CD4-positive, CD25-positive, alpha-beta regulatory T cell (primary cell): ENCODE data around the gene ZMYND15. TPM values are rescaled to one million over a fixed set of nuclear protein-coding genes. Genes with fewer than 3 reads are reported as not detected.
"Not testable (repeated sequence)": the region's sequence is repeated elsewhere in the genome, so short reads cannot be mapped to it uniquely, and the experiment has no call there.

Experiments
- ATAC-seq, 2 donors: fragments of 150-1000 bp; cut with Tn5 transposase; one replicate each; pipeline ENCODE4 v1.10.0; 2021; ENCODE audit warnings: low read depth in 2 of 2, moderate number of reproducible peaks in 2 of 2, moderate library complexity in 1 of 2
- DNase-seq, 3 donors: peaks; one replicate each; pipeline versions ENCODE4 v3.0.0 to v3.0.0-alpha.2; 2012 to 2022; ENCODE audit warnings: mixed read lengths in 1 of 3
- H3K27ac ChIP-seq: one replicate; pipeline ENCODE4 v1.7.0; 2013; ENCODE audit warnings: mild to moderate bottlenecking, low read length; ENCODE audit not compliant: insufficient read depth, poor library complexity, severe bottlenecking
- H3K27me3 ChIP-seq: one replicate; pipeline ENCODE4 v1.7.0; 2013; ENCODE audit warnings: low read length; ENCODE audit not compliant: control insufficient read depth, insufficient read depth
- H3K36me3 ChIP-seq: one replicate; pipeline ENCODE4 v1.7.0; 2013; ENCODE audit warnings: mild to moderate bottlenecking, low read length, moderate library complexity; ENCODE audit not compliant: control insufficient read depth, insufficient read depth
- H3K4me1 ChIP-seq: 2 replicates; pipeline ENCODE4 v1.7.0; 2013; ENCODE audit warnings: mild to moderate bottlenecking, low read length; ENCODE audit not compliant: insufficient read depth, control insufficient read depth, poor library complexity, severe bottlenecking
- H3K4me3 ChIP-seq: one replicate; pipeline ENCODE4 v1.7.0; 2013; ENCODE audit warnings: low read depth, mild to moderate bottlenecking, low read length, moderate library complexity
- H3K9me3 ChIP-seq, 2 experiments: 1 replicate in 1 of 2; 2 replicates in 1 of 2; pipeline ENCODE4 v1.7.0; 2013; ENCODE audit warnings: low read length in 2 of 2, mild to moderate bottlenecking in 1 of 2, moderate library complexity in 1 of 2; ENCODE audit not compliant: control insufficient read depth in 2 of 2
- H3K27ac Mint-ChIP-seq, 3 donors: one replicate each; pipeline ENCODE4 v1.8.0; 2020 to 2022; ENCODE audit warnings: mild to moderate bottlenecking in 3 of 3, mixed read lengths in 3 of 3, moderate library complexity in 2 of 3
- H3K27me3 Mint-ChIP-seq: one replicate; pipeline ENCODE4 v1.8.0; 2022; ENCODE audit warnings: mild to moderate bottlenecking, mixed read lengths
- H3K36me3 Mint-ChIP-seq: one replicate; pipeline ENCODE4 v1.8.0; 2020; ENCODE audit warnings: mixed read lengths
- H3K4me1 Mint-ChIP-seq, 4 donors: one replicate each; pipeline ENCODE4 v1.8.0; 2020 to 2022; ENCODE audit warnings: mixed read lengths in 4 of 4, mild to moderate bottlenecking in 1 of 4
- H3K4me3 Mint-ChIP-seq, 4 donors: one replicate each; pipeline ENCODE4 v1.8.0; 2020 to 2022; ENCODE audit warnings: mild to moderate bottlenecking in 4 of 4, mixed read lengths in 4 of 4, moderate library complexity in 3 of 4
- H3K9me3 Mint-ChIP-seq, 7 donors: one replicate each; pipeline ENCODE4 v1.8.0; 2020 to 2022; ENCODE audit warnings: mixed read lengths in 7 of 7, mild to moderate bottlenecking in 3 of 7, moderate library complexity in 2 of 7
- polyA plus RNA-seq, 4 donors: library from polyadenylated mRNA; unstranded; fragments of 300-500 nt; fragmentation: Illumina TruSeq; gene quantifications; one replicate each; pipeline ENCODE4 v1.2.3, GENCODE V29; 2021
- total RNA-seq: library from RNA; stranded (reverse); gene quantifications from one replicate; pipeline ENCODE4 v1.2.3, GENCODE V29; 2022

The ZMYND15 gene
- total and polyA plus RNA-seq, 5 donors from 2014 or later: 1.0 TPM; not detected in 4

GRCh38 chr17:4699401-4700056 is 40.1 kb upstream of the ZMYND15 start:
- H3K27me3 Mint-ChIP-seq, H3K4me3 Mint-ChIP-seq, H3K27ac ChIP-seq, H3K9me3 Mint-ChIP-seq, H3K36me3 Mint-ChIP-seq, H3K36me3 ChIP-seq, DNase-seq, H3K27me3 ChIP-seq, H3K4me3 ChIP-seq, ATAC-seq, H3K9me3 ChIP-seq: not testable (repeated sequence)
- peaks cover 38% of the 10 kb centered on the region for H3K4me1 ChIP-seq
- H3K4me1 Mint-ChIP-seq: peaks cover 23 to 65% (median 42%) of the 10 kb centered on the region in 4 donors
- H3K27ac Mint-ChIP-seq: peak overlapping the region in 1 of 3 donors; percentile 76

- no peaks in the 10 kb centered on the region for H3K9me3 ChIP-seq
- no peak overlapping the region for H3K27ac ChIP-seq
- H3K27ac Mint-ChIP-seq: peak overlapping the region; percentile 0 to 70 (median 53)
- peaks cover 35% of the 10 kb centered on the region for H3K4me1 ChIP-seq
- peaks cover 9% of the 10 kb centered on the region for H3K36me3 Mint-ChIP-seq
- H3K4me3 ChIP-seq: no peak overlapping the region
- ATAC-seq (no peak), DNase-seq (no peak)
- H3K27me3 ChIP-seq: no peaks in the 10 kb centered on the region
- H3K9me3 Mint-ChIP-seq: peaks cover 0 to 1% (median 0%) of the 10 kb centered on the region in 7 donors
- peaks cover 3% of the 10 kb centered on the region for H3K36me3 ChIP-seq
- H3K27me3 Mint-ChIP-seq: no peaks in the 10 kb centered on the region
- H3K4me1 Mint-ChIP-seq: peaks cover 24 to 68% (median 43%) of the 10 kb centered on the region in 4 donors
- peak overlapping the region in 2 of 4 donors; percentile 27 to 96 for H3K4me3 Mint-ChIP-seq
Measured at GRCh38 chr17:4701116-4701515, 38.5 kb upstream of the ZMYND15 start.

DNA sequence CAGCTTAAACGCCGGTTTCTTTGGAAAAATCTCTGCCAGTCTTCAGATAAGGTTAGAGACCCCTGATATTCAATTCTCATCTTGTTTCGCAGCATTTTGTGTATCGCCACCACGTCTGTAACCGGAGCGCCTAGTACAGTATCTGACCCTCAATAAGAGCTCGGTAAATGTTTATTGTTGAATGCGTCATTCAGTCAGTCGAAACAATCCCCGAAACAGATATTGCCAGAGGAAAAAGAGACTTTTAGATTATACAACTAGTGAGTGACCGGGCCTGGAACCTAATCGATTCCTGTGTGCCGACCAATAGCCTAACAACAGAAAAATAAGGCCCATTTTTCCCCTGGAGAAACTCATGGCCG is 36.3 kb upstream of the ZMYND15 start:
- ATAC-seq (no peak), DNase-seq (no peak)
- Histone ChIP-seq H3K4me1 (peaks cover 25% of the 10 kb centered on the region), H3K4me3 (peak overlapping the region; percentile 84), H3K27me3 (no peaks in the 10 kb centered on the region), H3K27ac (peak overlapping the region; percentile 83), H3K36me3 (no peaks in the 10 kb centered on the region), H3K9me3 (no peaks in the 10 kb centered on the region)
- Mint-ChIP-seq H3K4me1 (peaks cover 21 to 53% (median 32%) of the 10 kb centered on the region in 4 donors), H3K36me3 (no peaks in the 10 kb centered on the region), H3K4me3 (peak overlapping the region; percentile 86 to 96 (median 92)), H3K9me3 (peaks cover 0 to 1% (median 0%) of the 10 kb centered on the region in 7 donors), H3K27me3 (peaks cover 1% of the 10 kb centered on the region), H3K27ac (peak overlapping the region; percentile 87 to 94 (median 90))

DNA sequence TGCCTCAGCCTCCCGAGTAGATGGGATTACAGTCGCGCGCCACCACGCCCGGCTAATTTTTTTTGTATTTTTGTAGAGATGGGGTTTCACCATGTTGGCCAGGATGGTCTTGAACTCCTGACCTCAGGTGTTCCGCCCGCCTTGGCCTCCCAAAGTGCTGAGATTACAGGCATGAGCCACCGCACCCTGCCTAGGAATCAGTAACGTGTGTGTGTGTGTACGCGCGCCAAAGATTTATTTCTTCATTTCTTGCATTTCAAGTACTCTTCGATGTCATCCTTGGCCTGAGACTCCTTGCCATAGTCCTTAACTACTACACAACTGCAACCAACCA is 35.1 kb upstream of the ZMYND15 start:
- Mint-ChIP-seq H3K4me1 (peaks cover 24 to 50% (median 38%) of the 10 kb centered on the region in 4 donors), H3K27ac (peak overlapping the region; percentile 87 to 94 (median 91)), H3K4me3 (peak overlapping the region; percentile 86 to 96 (median 92))
- not testable (repeated sequence) for H3K27me3 Mint-ChIP-seq, ATAC-seq, H3K9me3 Mint-ChIP-seq, H3K36me3 ChIP-seq, H3K9me3 ChIP-seq, H3K27me3 ChIP-seq, DNase-seq, H3K36me3 Mint-ChIP-seq
- H3K27ac ChIP-seq: peak overlapping the region; percentile 83
- peak overlapping the region; percentile 78 for H3K4me3 ChIP-seq
- peaks cover 26% of the 10 kb centered on the region for H3K4me1 ChIP-seq

- H3K27ac ChIP-seq: peak overlapping the region; percentile 83
- Mint-ChIP-seq H3K27me3 (peaks cover 7% of the 10 kb centered on the region), H3K27ac (peak overlapping the region; percentile 87 to 94 (median 91)), H3K9me3 (peaks cover 0 to 1% (median 0%) of the 10 kb centered on the region in 7 donors), H3K36me3 (no peaks in the 10 kb centered on the region), H3K4me3 (peak overlapping the region; percentile 86 to 96 (median 92)), H3K4me1 (peaks cover 24 to 54% (median 42%) of the 10 kb centered on the region in 4 donors)
- no peaks in the 10 kb centered on the region for H3K27me3 ChIP-seq
- H3K4me1 ChIP-seq: peaks cover 30% of the 10 kb centered on the region
- no peak for DNase-seq
- no peaks in the 10 kb centered on the region for H3K36me3 ChIP-seq
- peak overlapping the region; percentile 32 for H3K4me3 ChIP-seq
- no peak for ATAC-seq
- H3K9me3 ChIP-seq: no peaks in the 10 kb centered on the region
Measured at GRCh38 chr17:4704991-4705390, 34.6 kb upstream of the ZMYND15 start.

- no peak for ATAC-seq
- Mint-ChIP-seq H3K27ac (peak overlapping the region; percentile 49 to 94 (median 78)), H3K4me1 (peaks cover 19 to 55% (median 41%) of the 10 kb centered on the region in 4 donors)
Measured at GRCh38 chr17:4706121-4706520, 33.5 kb upstream of the ZMYND15 start.

GRCh38 chr17:4708436-4708835 is 31.2 kb upstream of the ZMYND15 start:
- Mint-ChIP-seq H3K27ac (peak overlapping the region in 2 of 3 donors; percentile 51 to 68), H3K36me3 (peaks cover 3% of the 10 kb centered on the region), H3K4me3 (peak overlapping the region; percentile 57 to 96 (median 82)), H3K9me3 (peaks cover 0 to 1% (median 0%) of the 10 kb centered on the region in 7 donors), H3K4me1 (peaks cover 15 to 54% (median 32%) of the 10 kb centered on the region in 4 donors), H3K27me3 (peaks cover 7% of the 10 kb centered on the region)
- DNase-seq: peak; percentile 56 to 79 (median 71)
- Histone ChIP-seq H3K9me3 (no peaks in the 10 kb centered on the region), H3K4me3 (no peak overlapping the region), H3K27ac (no peak overlapping the region), H3K36me3 (no peaks in the 10 kb centered on the region), H3K4me1 (peaks cover 32% of the 10 kb centered on the region), H3K27me3 (no peaks in the 10 kb centered on the region)
- no peak for ATAC-seq

More at GRCh38 chr17:4706121-4706520, 33.5 kb upstream of the ZMYND15 start:
- no peaks in the 10 kb centered on the region for H3K9me3 ChIP-seq
- H3K4me3 Mint-ChIP-seq: peak overlapping the region; percentile 73 to 96 (median 82)
- H3K27ac ChIP-seq: no peak overlapping the region
- H3K36me3 Mint-ChIP-seq: no peaks in the 10 kb centered on the region
- H3K27me3 ChIP-seq: no peaks in the 10 kb centered on the region
- H3K9me3 Mint-ChIP-seq: peaks cover 0 to 1% (median 0%) of the 10 kb centered on the region in 7 donors
- H3K27me3 Mint-ChIP-seq: peaks cover 7% of the 10 kb centered on the region
- no peak for DNase-seq
- H3K4me3 ChIP-seq: no peak overlapping the region
- peaks cover 34% of the 10 kb centered on the region for H3K4me1 ChIP-seq
- no peaks in the 10 kb centered on the region for H3K36me3 ChIP-seq
